Tibial nerve (tissue), 4 donors: ENCODE measurements around the gene ZDHHC11.
"Not testable (repeated sequence)": the region's sequence is repeated elsewhere in the genome, so short reads cannot be mapped to it uniquely, and the experiment has no call there.

Source experiments
- CTCF ChIP-seq, 5 experiments: fragments of 200-600 bp in 3 of 5; fragments of 450-650 bp in 2 of 5; sonication (generic) in 3 of 5; IDR thresholded peaks; one replicate each; pipeline ENCODE4 v1.5.1; 2016 to 2019; ENCODE audit warnings: antibody characterized with exemption in 5 of 5, mild to moderate bottlenecking in 3 of 5, moderate library complexity in 2 of 5
- EP300 ChIP-seq, 2 donors: sonication (generic); formaldehyde crosslinking; IDR thresholded peaks; one replicate each; pipeline ENCODE4 v1.6.1; 2017; ENCODE audit warnings: antibody characterized with exemption in 2 of 2, mild to moderate bottlenecking in 1 of 2
- POLR2A ChIP-seq, 2 donors: fragments of 450-650 bp; IDR thresholded peaks; one replicate each; pipeline ENCODE4 v1.6.1; 2017; ENCODE audit warnings: antibody characterized with exemption in 2 of 2, mild to moderate bottlenecking in 2 of 2, moderate library complexity in 2 of 2

GRCh38 chr5:842402-843221, 8.2 kb downstream of the ZDHHC11 start:
- not testable (repeated sequence) for TF ChIP-seq CTCF, EP300, POLR2A (IDR thresholded peaks at IDR 0.05)
